ENCODE results near the gene WDR81.
"Not testable (repeated sequence)": the region's sequence is repeated elsewhere in the genome, so short reads cannot be mapped to it uniquely, and the experiment has no call there.

The WDR81 gene

GRCh38 chr17:1736348-1737281 is 12.1 kb downstream of the WDR81 start:
- no peaks in the 10 kb centered on the region for H3K27me3 ChIP-seq (ENCODE audit: insufficient read depth, low read depth, severe bottlenecking)
- no peak for TF ChIP-seq CTCF (IDR thresholded peaks at IDR 0.05; ENCODE audit: low read depth, low read length)
- H3K9me3 ChIP-seq (ENCODE audit: severe bottlenecking): no peaks in the 10 kb centered on the region
- H3K36me3 ChIP-seq: peaks cover 8% of the 10 kb centered on the region; the same call in 1 of the 2 replicates
- H3K27ac ChIP-seq: no peak overlapping the region
- peak; percentile 43 for DNase-seq
- H3K4me3 ChIP-seq (ENCODE audit: low read depth, low read length): no peak overlapping the region

- no peak for TF ChIP-seq CTCF (IDR thresholded peaks at IDR 0.05; ENCODE audit: low read depth, low read length)
- DNase-seq: no peak
These were observed 13.2 kb downstream of the WDR81 start for GRCh38 chr17:1737531-1738291.

GRCh38 chr17:1741899-1742298 is 17.4 kb downstream of the WDR81 start:
- H3K9me3 ChIP-seq (ENCODE audit: severe bottlenecking); H3K4me3 ChIP-seq (ENCODE audit: low read depth, low read length); H3K36me3 ChIP-seq; H3K27ac ChIP-seq; DNase-seq; H3K27me3 ChIP-seq (ENCODE audit: insufficient read depth, low read depth, severe bottlenecking): not testable (repeated sequence)

More at GRCh38 chr17:1737531-1738291, 13.2 kb downstream of the WDR81 start:
- Histone ChIP-seq H3K27ac (no peak overlapping the region), H3K27me3 (ENCODE audit: insufficient read depth, low read depth, severe bottlenecking) (no peaks in the 10 kb centered on the region), H3K9me3 (ENCODE audit: severe bottlenecking) (no peaks in the 10 kb centered on the region), H3K36me3 (peaks cover 8% of the 10 kb centered on the region; the same call in 1 of the 2 replicates), H3K4me3 (ENCODE audit: low read depth, low read length) (no peak overlapping the region)

GRCh38 chr17:1742371-1743087 is 18.0 kb downstream of the WDR81 start, which contains the start of gene SERPINF2:
Gene SERPINF2, plus strand, starts transcription at chr17:1742871. Its CDS starts 2,125 bp downstream, at chr17:1744996.
- H3K27ac ChIP-seq: no peak within 1 kb of the TSS; the same call in 1 of the 2 replicates

GRCh38 chr17:1743088-1743439 is 18.6 kb downstream of the WDR81 start:
- H3K36me3 ChIP-seq: no peaks in the 10 kb centered on the region
- H3K27ac ChIP-seq: no peak overlapping the region; the same call in 1 of the 2 replicates
- TF ChIP-seq CTCF (IDR thresholded peaks at IDR 0.05; ENCODE audit: low read depth, low read length): no peak
- no peaks in the 10 kb centered on the region for H3K27me3 ChIP-seq (ENCODE audit: insufficient read depth, low read depth, severe bottlenecking)
- no peaks in the 10 kb centered on the region for H3K9me3 ChIP-seq (ENCODE audit: severe bottlenecking)
- DNase-seq: no peak
- H3K4me3 ChIP-seq (ENCODE audit: low read depth, low read length): no peak overlapping the region

More at GRCh38 chr17:1742371-1743087, 18.0 kb downstream of the WDR81 start, which contains the start of gene SERPINF2:
- H3K4me3 ChIP-seq (ENCODE audit: low read depth, low read length): no peak within 1 kb of the TSS
- peaks cover 1% of the 10 kb centered on the region; the same call in 1 of the 2 replicates for H3K36me3 ChIP-seq
- no peaks in the 10 kb centered on the region for H3K27me3 ChIP-seq (ENCODE audit: insufficient read depth, low read depth, severe bottlenecking)
- TF ChIP-seq CTCF (IDR thresholded peaks at IDR 0.05; ENCODE audit: low read depth, low read length): no peak
- no peaks in the 10 kb centered on the region for H3K9me3 ChIP-seq (ENCODE audit: severe bottlenecking)
- DNase-seq: peak; percentile 50

Data from WERI-Rb-1 (cell line).